ENCODE measurements around the gene USHBP1. TPM values are rescaled to one million over a fixed set of nuclear protein-coding genes. Genes with fewer than 3 reads are reported as not detected.

The USHBP1 gene
- total and polyA plus RNA-seq, 2 of the 13 experiments (the other 11 are each of a cell fraction or from before 2014, with no cell fraction given), result 0.15 to 1.5 TPM

GRCh38 chr19:17243211-17243829 lies 21.2 kb downstream of the USHBP1 start:
- intact Hi-C loops (cut with micrococcal nuclease; ENCODE audit: unreplicated experiment) (no loop called here), in situ Hi-C loops (cut with HindIII; ENCODE audit: extremely low pct_ligation_motif_present, low pct_unique_long_range_greater_than_20kb) (no loop called here)
- no peak overlapping the region for H2AFZ ChIP-seq (ENCODE audit: low read length)
- H3K4me3 ChIP-seq (replicated peaks in 1 of 3; ENCODE audit: insufficient read depth in 1 of 3, low read depth in 2 of 3, low read length in 3 of 3), result peak overlapping the region; percentile 87 to 92 (median 89)
- peaks cover 2 to 6% of the 10 kb centered on the region in 2 experiments; a peak in 4 of 5 replicates for H3K36me3 ChIP-seq (replicated peaks in 1 of 2; ENCODE audit: control insufficient read depth in 1 of 2, insufficient read depth in 2 of 2, low read length in 2 of 2)
- WGBS (ENCODE audit: low lambda C conversion rate), result no CpG with 5 or more reads among the region's 8 CpGs
- peaks cover 72% of the 10 kb centered on the region for H3K4me1 ChIP-seq (ENCODE audit: insufficient read depth, low read length)
- ChIA-PET POLR2A (interaction anchor here (1.0 to 9.0 kb wide), 11 partner anchors 9 to 162 kb away, joined by 3 to 178 read pairs (median 11); partner anchors contain the start of genes BABAM1, BST2, MRPL34 and OCEL1), CTCF (ENCODE audit: low intra/inter-chr PET ratio, low total read pairs) (no interaction called here)
- ATAC-seq (peak; percentile 27), DNase-seq (ENCODE audit: low spot score) (peak; percentile 43), FAIRE-seq (peak; percentile 40)
- BruUV-seq (replicated peaks), result TSS peak; percentile 43
- no peaks in the 10 kb centered on the region for H3K9me3 ChIP-seq (ENCODE audit: low read length)
- H3K27me3 ChIP-seq (ENCODE audit: control insufficient read depth in 1 of 2, insufficient read depth in 2 of 2, low read length in 2 of 2), result no peaks in the 10 kb centered on the region
- H3K4me2 ChIP-seq (ENCODE audit: low read depth, low read length), result peak overlapping the region; percentile 99
- H3K79me2 ChIP-seq (ENCODE audit: insufficient read depth, low read length), result peaks cover 51% of the 10 kb centered on the region
- peak overlapping the region; percentile 90 for H3K9ac ChIP-seq (ENCODE audit: insufficient read depth, low read depth, low read length)
- H4K20me1 ChIP-seq (ENCODE audit: insufficient read depth, low read length), result peaks cover 27% of the 10 kb centered on the region; the same call in 1 of the 2 replicates
- peak overlapping the region; percentile 95 for H3K27ac ChIP-seq (ENCODE audit: extremely low read length, insufficient read depth, low read length)
- TF ChIP-seq KAT7 (CRISPR knock-in tag; IDR thresholded peaks at IDR 0.05; ENCODE audit: borderline replicate concordance) (no peak), BRF2 (CRISPR knock-in tag; IDR thresholded peaks at IDR 0.05) (no peak), ZNF430 (CRISPR knock-in tag; IDR thresholded peaks at IDR 0.05) (peak; percentile 43; the same call in 1 of the 2 replicates), NRL (CRISPR knock-in tag; IDR thresholded peaks at IDR 0.05; ENCODE audit: borderline replicate concordance) (no peak), HNRNPH1 (optimal IDR thresholded peaks at IDR 0.05; ENCODE audit: low read depth, low read length) (no peak), MXI1 (IDR thresholded peaks at IDR 0.05; ENCODE audit: borderline replicate concordance, low read depth, low read length) (peak; percentile 54; the same call in 1 of the 3 replicates), GATAD2A (CRISPR knock-in tag; IDR thresholded peaks at IDR 0.05) (no peak), DMAP1 (CRISPR knock-in tag; IDR thresholded peaks at IDR 0.05) (0 out of 2 replicates have a peak, but pooled peaks have one; percentile 34), MED8 (CRISPR knock-in tag; IDR thresholded peaks at IDR 0.05; ENCODE audit: insufficient replicate concordance) (no peak), HOXA9 (CRISPR knock-in tag; IDR thresholded peaks at IDR 0.05; ENCODE audit: borderline replicate concordance) (no peak), ZNF713 (CRISPR knock-in tag; IDR thresholded peaks at IDR 0.05) (no peak), SMC3 (IDR thresholded peaks at IDR 0.05; ENCODE audit: low read length) (no peak), CC2D1A (CRISPR knock-in tag; IDR thresholded peaks at IDR 0.05) (no peak), RBAK (CRISPR knock-in tag; IDR thresholded peaks at IDR 0.05) (no peak), NFE2 (CRISPR knock-in tag; IDR thresholded peaks at IDR 0.05) (no peak)
- TF ChIP-seq, protein P1, sequence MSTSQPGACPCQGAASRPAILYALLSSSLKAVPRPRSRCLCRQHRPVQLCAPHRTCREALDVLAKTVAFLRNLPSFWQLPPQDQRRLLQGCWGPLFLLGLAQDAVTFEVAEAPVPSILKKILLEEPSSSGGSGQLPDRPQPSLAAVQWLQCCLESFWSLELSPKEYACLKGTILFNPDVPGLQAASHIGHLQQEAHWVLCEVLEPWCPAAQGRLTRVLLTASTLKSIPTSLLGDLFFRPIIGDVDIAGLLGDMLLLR (CRISPR knock-in tag; IDR thresholded peaks at IDR 0.05), result no peak
- TF ChIP-seq, protein P2, sequence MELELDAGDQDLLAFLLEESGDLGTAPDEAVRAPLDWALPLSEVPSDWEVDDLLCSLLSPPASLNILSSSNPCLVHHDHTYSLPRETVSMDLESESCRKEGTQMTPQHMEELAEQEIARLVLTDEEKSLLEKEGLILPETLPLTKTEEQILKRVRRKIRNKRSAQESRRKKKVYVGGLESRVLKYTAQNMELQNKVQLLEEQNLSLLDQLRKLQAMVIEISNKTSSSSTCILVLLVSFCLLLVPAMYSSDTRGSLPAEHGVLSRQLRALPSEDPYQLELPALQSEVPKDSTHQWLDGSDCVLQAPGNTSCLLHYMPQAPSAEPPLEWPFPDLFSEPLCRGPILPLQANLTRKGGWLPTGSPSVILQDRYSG (CRISPR knock-in tag; IDR thresholded peaks at IDR 0.05), result no peak
- TF ChIP-seq, protein P3, sequence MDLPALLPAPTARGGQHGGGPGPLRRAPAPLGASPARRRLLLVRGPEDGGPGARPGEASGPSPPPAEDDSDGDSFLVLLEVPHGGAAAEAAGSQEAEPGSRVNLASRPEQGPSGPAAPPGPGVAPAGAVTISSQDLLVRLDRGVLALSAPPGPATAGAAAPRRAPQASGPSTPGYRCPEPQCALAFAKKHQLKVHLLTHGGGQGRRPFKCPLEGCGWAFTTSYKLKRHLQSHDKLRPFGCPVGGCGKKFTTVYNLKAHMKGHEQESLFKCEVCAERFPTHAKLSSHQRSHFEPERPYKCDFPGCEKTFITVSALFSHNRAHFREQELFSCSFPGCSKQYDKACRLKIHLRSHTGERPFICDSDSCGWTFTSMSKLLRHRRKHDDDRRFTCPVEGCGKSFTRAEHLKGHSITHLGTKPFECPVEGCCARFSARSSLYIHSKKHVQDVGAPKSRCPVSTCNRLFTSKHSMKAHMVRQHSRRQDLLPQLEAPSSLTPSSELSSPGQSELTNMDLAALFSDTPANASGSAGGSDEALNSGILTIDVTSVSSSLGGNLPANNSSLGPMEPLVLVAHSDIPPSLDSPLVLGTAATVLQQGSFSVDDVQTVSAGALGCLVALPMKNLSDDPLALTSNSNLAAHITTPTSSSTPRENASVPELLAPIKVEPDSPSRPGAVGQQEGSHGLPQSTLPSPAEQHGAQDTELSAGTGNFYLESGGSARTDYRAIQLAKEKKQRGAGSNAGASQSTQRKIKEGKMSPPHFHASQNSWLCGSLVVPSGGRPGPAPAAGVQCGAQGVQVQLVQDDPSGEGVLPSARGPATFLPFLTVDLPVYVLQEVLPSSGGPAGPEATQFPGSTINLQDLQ (CRISPR knock-in tag; IDR thresholded peaks at IDR 0.05), result no peak
- TF ChIP-seq, protein P4, sequence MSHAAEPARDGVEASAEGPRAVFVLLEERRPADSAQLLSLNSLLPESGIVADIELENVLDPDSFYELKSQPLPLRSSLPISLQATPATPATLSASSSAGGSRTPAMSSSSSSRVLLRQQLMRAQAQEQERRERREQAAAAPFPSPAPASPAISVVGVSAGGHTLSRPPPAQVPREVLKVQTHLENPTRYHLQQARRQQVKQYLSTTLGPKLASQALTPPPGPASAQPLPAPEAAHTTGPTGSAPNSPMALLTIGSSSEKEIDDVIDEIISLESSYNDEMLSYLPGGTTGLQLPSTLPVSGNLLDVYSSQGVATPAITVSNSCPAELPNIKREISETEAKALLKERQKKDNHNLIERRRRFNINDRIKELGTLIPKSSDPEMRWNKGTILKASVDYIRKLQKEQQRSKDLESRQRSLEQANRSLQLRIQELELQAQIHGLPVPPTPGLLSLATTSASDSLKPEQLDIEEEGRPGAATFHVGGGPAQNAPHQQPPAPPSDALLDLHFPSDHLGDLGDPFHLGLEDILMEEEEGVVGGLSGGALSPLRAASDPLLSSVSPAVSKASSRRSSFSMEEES (CRISPR knock-in tag; IDR thresholded peaks at IDR 0.05), result no peak

Measured in HepG2 (cell line).